ENCODE results near the gene ZNF526.

Gene ZNF526

DNA sequence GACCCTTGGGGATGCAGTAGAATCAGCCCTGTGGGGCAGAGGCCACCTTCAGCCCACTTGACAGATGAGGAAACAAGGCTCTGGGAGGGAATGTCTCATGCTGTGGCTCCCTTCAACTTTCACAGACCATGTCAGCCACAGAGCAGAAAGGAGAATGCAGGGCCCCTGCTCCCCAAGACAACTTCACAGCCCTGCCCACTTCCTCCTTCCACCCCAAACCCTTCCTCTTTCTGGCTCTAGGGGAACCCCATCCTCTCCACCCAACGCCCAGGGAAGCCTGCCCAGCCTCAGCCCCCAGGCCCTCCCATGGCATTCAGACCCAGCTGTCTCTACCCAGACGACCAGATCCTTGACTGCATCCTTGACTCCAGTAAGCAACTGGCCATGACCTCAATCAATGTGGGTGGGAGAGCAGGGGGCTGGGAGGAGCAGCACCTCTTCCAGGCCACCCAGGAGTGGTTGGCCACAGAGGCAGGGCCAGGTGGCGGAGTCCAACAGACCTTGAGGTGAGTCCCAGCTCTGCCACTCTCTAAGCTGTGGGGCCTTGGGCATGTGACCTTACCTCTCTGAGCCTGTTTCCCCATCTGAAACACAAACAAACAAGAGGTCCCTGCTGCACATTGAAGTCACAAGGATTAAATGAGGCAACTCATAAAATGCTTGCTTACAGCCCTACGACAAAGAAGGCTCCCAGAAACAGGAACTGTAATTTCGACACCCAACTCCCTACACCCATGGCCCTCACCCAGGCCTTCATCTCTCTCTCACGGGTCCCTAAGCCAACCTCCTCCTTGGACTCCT is 18.4 kb upstream of the ZNF526 start:
- no peak for DNase-seq (ENCODE audit: low read depth)
- no peak overlapping the region for H3K4me3 ChIP-seq (ENCODE audit: control insufficient read depth, low read depth, low read length)
- TF ChIP-seq, protein P1, sequence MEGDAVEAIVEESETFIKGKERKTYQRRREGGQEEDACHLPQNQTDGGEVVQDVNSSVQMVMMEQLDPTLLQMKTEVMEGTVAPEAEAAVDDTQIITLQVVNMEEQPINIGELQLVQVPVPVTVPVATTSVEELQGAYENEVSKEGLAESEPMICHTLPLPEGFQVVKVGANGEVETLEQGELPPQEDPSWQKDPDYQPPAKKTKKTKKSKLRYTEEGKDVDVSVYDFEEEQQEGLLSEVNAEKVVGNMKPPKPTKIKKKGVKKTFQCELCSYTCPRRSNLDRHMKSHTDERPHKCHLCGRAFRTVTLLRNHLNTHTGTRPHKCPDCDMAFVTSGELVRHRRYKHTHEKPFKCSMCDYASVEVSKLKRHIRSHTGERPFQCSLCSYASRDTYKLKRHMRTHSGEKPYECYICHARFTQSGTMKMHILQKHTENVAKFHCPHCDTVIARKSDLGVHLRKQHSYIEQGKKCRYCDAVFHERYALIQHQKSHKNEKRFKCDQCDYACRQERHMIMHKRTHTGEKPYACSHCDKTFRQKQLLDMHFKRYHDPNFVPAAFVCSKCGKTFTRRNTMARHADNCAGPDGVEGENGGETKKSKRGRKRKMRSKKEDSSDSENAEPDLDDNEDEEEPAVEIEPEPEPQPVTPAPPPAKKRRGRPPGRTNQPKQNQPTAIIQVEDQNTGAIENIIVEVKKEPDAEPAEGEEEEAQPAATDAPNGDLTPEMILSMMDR (conservative IDR thresholded peaks at IDR 0.05; ENCODE audit: control insufficient read depth, insufficient read depth, low read depth, low read length), result no peak

DNA sequence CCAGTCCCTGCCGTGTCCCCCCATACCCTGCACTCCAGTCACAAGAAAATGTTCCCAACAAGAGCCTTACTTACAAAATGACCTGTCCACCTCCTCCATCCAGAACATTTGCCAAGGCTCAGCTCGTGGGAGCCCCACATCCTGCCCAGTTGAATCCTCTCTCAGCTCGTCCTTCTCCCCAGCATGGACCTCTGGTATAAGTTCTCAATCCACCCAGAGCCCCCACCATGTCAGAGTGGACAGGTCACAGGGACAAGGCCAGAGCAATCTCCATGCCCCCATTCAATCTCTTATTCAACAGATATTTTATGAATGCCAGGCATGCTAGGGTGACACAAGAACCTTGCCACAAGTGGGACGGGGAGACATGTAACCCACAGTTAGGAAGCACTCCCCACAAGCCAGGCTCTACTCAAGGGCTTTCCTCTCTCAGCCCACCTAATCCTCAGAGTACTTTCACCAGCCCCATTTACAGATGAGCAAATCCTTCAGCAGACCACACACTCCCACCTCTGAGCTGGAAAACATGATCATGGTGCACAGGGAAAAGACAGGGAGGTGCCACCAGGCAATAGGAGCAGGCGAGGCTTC is 17.7 kb upstream of the ZNF526 start:
- DNase-seq (ENCODE audit: low read depth), result no peak
- no peak overlapping the region for H3K4me3 ChIP-seq (ENCODE audit: control insufficient read depth, low read depth, low read length)
- TF ChIP-seq, protein P1 (conservative IDR thresholded peaks at IDR 0.05; ENCODE audit: control insufficient read depth, insufficient read depth, low read depth, low read length), result no peak

DNA sequence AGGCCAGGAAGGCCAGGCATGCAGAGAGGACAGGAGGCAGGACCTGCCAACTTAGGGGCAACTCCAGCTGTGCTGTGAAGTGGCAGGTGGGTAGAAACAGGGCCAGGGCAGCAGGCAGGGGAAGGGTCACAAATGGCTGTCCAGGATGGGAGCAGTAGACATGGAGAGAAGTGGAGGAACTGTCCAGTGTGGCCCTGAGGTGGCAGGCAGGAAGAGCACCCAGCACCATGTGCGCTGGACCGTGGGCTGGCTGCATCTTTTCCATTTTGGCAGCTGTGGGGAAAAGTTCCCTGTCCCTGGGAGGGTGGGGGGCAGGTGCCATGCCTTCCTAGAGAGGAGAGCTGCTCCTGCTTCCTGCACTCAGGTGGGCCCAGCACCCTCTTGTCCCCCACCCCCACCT is 16.4 kb upstream of the ZNF526 start:
- DNase-seq (ENCODE audit: low read depth), result no peak
- H3K4me3 ChIP-seq (ENCODE audit: control insufficient read depth, low read depth, low read length), result no peak overlapping the region
- TF ChIP-seq, protein P1 (conservative IDR thresholded peaks at IDR 0.05; ENCODE audit: control insufficient read depth, insufficient read depth, low read depth, low read length), result no peak

DNA sequence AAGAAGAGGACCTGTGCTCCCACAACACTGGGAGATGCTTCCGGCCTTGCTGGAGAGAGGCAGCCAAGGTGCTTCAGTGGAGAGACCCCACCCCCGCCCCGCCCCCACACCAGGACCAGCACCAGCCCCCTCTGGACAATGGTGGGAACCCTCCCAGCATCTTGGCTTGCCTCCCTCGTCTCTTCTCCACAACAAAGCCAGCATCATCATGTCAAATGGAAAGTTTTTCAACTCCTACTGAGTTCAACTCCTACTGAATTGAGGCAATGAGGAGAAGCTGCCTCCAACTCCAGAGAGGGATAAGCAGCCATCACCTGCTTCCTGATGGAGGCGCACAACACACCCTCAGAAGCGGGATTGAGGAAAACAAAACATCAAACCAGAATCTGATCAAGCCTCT is 15.4 kb upstream of the ZNF526 start:
- TF ChIP-seq, protein P1 (conservative IDR thresholded peaks at IDR 0.05; ENCODE audit: control insufficient read depth, insufficient read depth, low read depth, low read length), result no peak
- DNase-seq (ENCODE audit: low read depth), result no peak
- no peak overlapping the region for H3K4me3 ChIP-seq (ENCODE audit: control insufficient read depth, low read depth, low read length)

DNA sequence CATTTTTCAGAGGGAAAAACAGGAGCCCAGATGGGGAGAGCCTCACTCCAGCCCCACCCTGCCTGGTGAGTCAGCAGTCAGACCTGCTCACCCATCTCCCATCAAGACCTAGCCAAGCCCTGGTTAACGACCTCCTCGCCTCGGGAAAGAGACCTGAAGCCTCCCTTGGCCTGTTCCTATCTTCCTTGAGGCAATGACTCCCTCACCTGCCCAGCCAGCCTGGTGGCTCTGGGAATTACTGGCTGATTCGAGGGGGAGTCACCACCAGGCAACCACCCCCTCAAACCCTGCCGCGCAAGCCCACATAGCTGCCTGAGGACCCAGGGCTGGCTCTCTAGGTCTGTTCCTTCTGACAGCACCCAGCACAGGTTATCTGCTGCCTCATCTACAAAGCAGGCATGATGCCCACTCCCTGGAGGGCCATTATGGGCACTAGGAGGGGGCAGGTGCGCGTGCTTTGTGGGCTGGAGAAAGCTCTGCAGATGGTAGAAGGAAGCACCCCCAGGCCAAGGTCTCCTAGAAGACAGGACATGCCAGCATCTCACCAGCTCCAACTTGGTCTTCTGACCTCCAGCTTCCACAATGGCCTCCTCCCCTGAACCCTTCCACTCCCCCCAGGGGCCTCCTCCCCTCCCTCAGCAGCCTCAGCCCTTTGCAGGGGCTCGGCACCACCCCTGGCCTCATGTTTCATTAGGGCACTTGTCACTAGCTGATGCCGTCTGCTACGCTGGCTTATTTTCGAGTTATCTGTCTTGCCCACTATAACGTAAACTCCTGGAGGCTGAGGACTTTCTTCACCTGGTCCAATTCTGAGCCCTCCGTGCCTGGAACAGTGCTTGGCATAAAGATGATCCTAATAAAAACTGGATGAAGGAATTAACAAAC is 13.0 kb upstream of the ZNF526 start:
- no peak overlapping the region for H3K4me3 ChIP-seq (ENCODE audit: control insufficient read depth, low read depth, low read length)
- DNase-seq (ENCODE audit: low read depth), result peak; percentile 63
- TF ChIP-seq, protein P1 (conservative IDR thresholded peaks at IDR 0.05; ENCODE audit: control insufficient read depth, insufficient read depth, low read depth, low read length), result no peak

DNA sequence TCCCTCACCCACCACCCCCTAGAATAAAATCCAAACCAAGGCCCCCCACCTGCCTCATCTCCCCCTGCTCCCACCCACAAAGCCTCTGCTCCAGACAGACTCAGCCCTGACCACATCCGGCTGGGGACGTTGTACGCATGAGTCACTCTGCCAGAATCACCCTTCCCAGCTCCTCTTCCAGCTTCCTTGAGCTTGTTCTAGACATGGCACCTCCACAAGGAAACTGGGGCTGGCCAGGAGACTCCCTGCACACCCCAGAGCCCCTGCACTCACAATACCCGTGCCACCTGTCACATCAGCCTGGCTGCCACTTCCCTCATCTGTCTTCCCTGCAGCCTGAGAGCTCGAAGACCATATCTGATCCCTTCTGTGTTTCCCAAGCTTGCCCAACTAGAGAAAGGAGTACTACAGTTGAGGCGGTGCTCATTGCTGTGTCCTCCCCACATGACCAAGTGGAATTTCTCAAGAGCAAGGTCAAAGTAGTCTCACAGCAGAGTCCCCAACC is 12.3 kb upstream of the ZNF526 start:
- no peak overlapping the region for H3K4me3 ChIP-seq (ENCODE audit: control insufficient read depth, low read depth, low read length)
- TF ChIP-seq, protein P1 (conservative IDR thresholded peaks at IDR 0.05; ENCODE audit: control insufficient read depth, insufficient read depth, low read depth, low read length), result no peak
- DNase-seq (ENCODE audit: low read depth), result peak; percentile 83

Data from fibroblast of mammary gland (primary cell).